GM23338 (cell line): Measurements from ENCODE around the gene TLE2.

Experiments used
- CREB1 ChIP-seq: fragments of 250-450 bp; sonication (Bioruptor Pico); IDR thresholded peaks from 2 replicates; pipeline ENCODE4 v1.5.0; 2020; ENCODE audit warnings: low read depth, mild to moderate bottlenecking, moderate library complexity
- CTCF ChIP-seq, 2 experiments: fragments of 200-600 bp in 1 of 2; sonication (generic) in 1 of 2; conservative IDR thresholded peaks; 2 replicates each; pipeline versions ENCODE4 v1.5.1 to v1.6.1; 2016 to 2017; ENCODE audit warnings: antibody characterized with exemption in 2 of 2, low read depth in 2 of 2, mild to moderate bottlenecking in 2 of 2, moderate library complexity in 1 of 2
- EZH2 ChIP-seq: fragments of 200-600 bp; sonication (generic); IDR thresholded peaks from one replicate; pipeline ENCODE4 v1.8.0; 2017; ENCODE audit warnings: antibody characterized with exemption, mild to moderate bottlenecking, low read depth; ENCODE audit not compliant: unreplicated experiment
- EZH2phosphoT487 ChIP-seq: fragments of 200-600 bp; sonication (generic); IDR thresholded peaks from one replicate; pipeline ENCODE4 v1.8.1; 2018; ENCODE audit warnings: antibody characterized with exemption; ENCODE audit not compliant: unreplicated experiment
- JUNB ChIP-seq: IDR thresholded peaks from one replicate; pipeline ENCODE4 v1.6.1; 2016; ENCODE audit warnings: antibody characterized with exemption; ENCODE audit not compliant: unreplicated experiment
- POLR2AphosphoS5 ChIP-seq: IDR thresholded peaks from 2 replicates; pipeline ENCODE4 v1.6.1; 2016; ENCODE audit warnings: antibody characterized with exemption, low read depth
- REST ChIP-seq: IDR thresholded peaks from one replicate; pipeline ENCODE4 v1.6.1; 2018; ENCODE audit warnings: antibody characterized with exemption; ENCODE audit not compliant: unreplicated experiment
- ZNF331 ChIP-seq: fragments of 250-450 bp; sonication (Bioruptor Pico); IDR thresholded peaks from 2 replicates; pipeline ENCODE4 v1.5.0; 2020; ENCODE audit warnings: low read depth, mild to moderate bottlenecking, moderate library complexity

- no peak for TF ChIP-seq EZH2
- no peak for TF ChIP-seq CTCF (conservative IDR thresholded peaks at IDR 0.05; ENCODE audit: low read depth in 2 of 2)
- TF ChIP-seq CREB1 (CRISPR knock-in tag): no peak
- TF ChIP-seq POLR2AphosphoS5: no peak
- TF ChIP-seq REST: no peak
- TF ChIP-seq JUNB: no peak
- no peak for TF ChIP-seq EZH2phosphoT487
- TF ChIP-seq ZNF331 (CRISPR knock-in tag): no peak
Measured at GRCh38 chr19:2994588-2995131, 34.4 kb downstream of the TLE2 start.
